H1 (cell line): ENCODE measurements around the gene WWP2. TPM values are rescaled to one million over a fixed set of nuclear protein-coding genes. Genes with fewer than 3 reads are reported as not detected.

ENCODE experiments used
- CTCF ChIA-PET: fragments of 300-600 bp; sonication (Branson Sonifier 250); formaldehyde crosslinking; loops from one replicate; lab custom pipeline; 2021; ENCODE audit not compliant: partially characterized antibody; lab: Charles Lee
- POLR2A ChIA-PET: fragments of 300-600 bp; sonication (Branson Sonifier 250); formaldehyde crosslinking; loops from one replicate; lab custom pipeline; 2021; ENCODE audit warnings: inconsistent platforms; ENCODE audit not compliant: partially characterized antibody; lab: Charles Lee
- DNase-seq, 2 experiments: peaks; one replicate each; pipeline versions ENCODE4 v3.0.0 to v3.0.0-alpha.2; 2010 to 2022; ENCODE audit warnings: low spot score in 2 of 2, low read depth in 1 of 2, mixed read lengths in 1 of 2
- FAIRE-seq: peaks from 2 replicates; lab custom pipeline; 2011; peaks lifted over from hg19 to GRCh38; lab: Jason Lieb, UNC
- H2AFZ ChIP-seq: 2 replicates; pipeline ENCODE4 v1.8.1; 2012; ENCODE audit warnings: low read length, inconsistent platforms
- H2AK5ac ChIP-seq: 2 replicates; pipeline ENCODE4 v1.6.1; 2013; ENCODE audit warnings: low read depth, low read length
- H2BK120ac ChIP-seq: replicated peaks from 2 replicates; pipeline ENCODE3; 2013; ENCODE audit warnings: low read depth, low read length, inconsistent platforms
- H2BK12ac ChIP-seq: 2 replicates; pipeline ENCODE4 v1.6.1; 2013; ENCODE audit warnings: low read depth, low read length
- H2BK15ac ChIP-seq: 2 replicates; pipeline ENCODE4 v1.6.1; 2013; ENCODE audit warnings: low read length
- H2BK20ac ChIP-seq: 2 replicates; pipeline ENCODE4 v1.6.1; 2013; ENCODE audit warnings: low read length
- H2BK5ac ChIP-seq: 2 replicates; pipeline ENCODE4 v1.6.1; 2013; ENCODE audit warnings: low read depth, low read length
- H3K14ac ChIP-seq: 2 replicates; pipeline ENCODE4 v1.6.1; 2013; ENCODE audit warnings: inconsistent platforms; ENCODE audit not compliant: insufficient read length
- H3K18ac ChIP-seq: 2 replicates; pipeline ENCODE4 v1.6.1; 2013; ENCODE audit warnings: low read length; ENCODE audit errors: extremely low read depth
- H3K23ac ChIP-seq: 2 replicates; pipeline ENCODE4 v1.6.1; 2013; ENCODE audit warnings: inconsistent platforms; ENCODE audit not compliant: insufficient read length
- H3K23me2 ChIP-seq: 2 replicates; pipeline ENCODE4 v1.6.1; 2013; ENCODE audit warnings: low read depth, low read length
- H3K27ac ChIP-seq: 2 replicates; pipeline ENCODE4 v1.6.1; 2011; ENCODE audit warnings: low read depth, low read length, inconsistent platforms
- H3K27me3 ChIP-seq, 4 experiments: replicated peaks in 1 of 4; 1 replicate in 1 of 4; 2 replicates in 3 of 4; pipeline versions ENCODE4 v1.6.1 to v1.8.1; 2011 to 2013; ENCODE audit warnings: low read length in 3 of 4, mild to moderate bottlenecking in 3 of 4, inconsistent platforms in 2 of 4, mixed read lengths in 2 of 4, moderate library complexity in 1 of 4; ENCODE audit not compliant: control insufficient read depth in 3 of 4, insufficient read depth in 3 of 4; ENCODE audit errors: extremely low read depth in 1 of 4
- H3K36me3 ChIP-seq, 4 experiments: 2 replicates each; pipeline versions ENCODE4 v1.6.1 to v1.8.1; 2011 to 2013; ENCODE audit warnings: mild to moderate bottlenecking in 4 of 4, low read length in 3 of 4, moderate library complexity in 2 of 4, control low read depth in 1 of 4, inconsistent platforms in 1 of 4; ENCODE audit not compliant: insufficient read depth in 4 of 4, control insufficient read depth in 2 of 4
- H3K4ac ChIP-seq: replicated peaks from 2 replicates; pipeline ENCODE3; 2013; ENCODE audit warnings: low read length, low read depth, mixed read lengths, inconsistent platforms; ENCODE audit not compliant: insufficient read length
- H3K4me1 ChIP-seq, 4 experiments: replicated peaks in 1 of 4; 1 replicate in 1 of 4; 2 replicates in 3 of 4; pipeline versions ENCODE4 v1.6.1 to v1.8.1; 2011 to 2013; ENCODE audit warnings: low read length in 3 of 4, inconsistent platforms in 2 of 4, mixed read lengths in 1 of 4; ENCODE audit not compliant: insufficient read depth in 4 of 4, control insufficient read depth in 3 of 4
- H3K4me2 ChIP-seq, 2 experiments: 2 replicates each; pipeline versions ENCODE4 v1.6.1 to v1.8.1; 2011 to 2013; ENCODE audit warnings: low read depth in 2 of 2, low read length in 2 of 2, control low read depth in 1 of 2, inconsistent platforms in 1 of 2, mild to moderate bottlenecking in 1 of 2; ENCODE audit not compliant: insufficient read depth in 1 of 2
- H3K4me3 ChIP-seq, 4 experiments: fragments of 200-600, 300-600 bp in 1 of 4; sonication (generic), shearing (Covaris generic), sonication (Bioruptor Twin) in 1 of 4; 2 replicates each; pipeline versions ENCODE4 v1.5.1 to v1.8.1; 2011 to 2016; ENCODE audit warnings: low read length in 4 of 4, low read depth in 3 of 4, control low read depth in 2 of 4, inconsistent platforms in 2 of 4, mild to moderate bottlenecking in 2 of 4, mixed read lengths in 1 of 4, moderate library complexity in 1 of 4; ENCODE audit not compliant: insufficient read depth in 2 of 4; ENCODE audit errors: extremely low read depth in 1 of 4
- H3K56ac ChIP-seq: replicated peaks from 2 replicates; pipeline ENCODE3; 2013; ENCODE audit warnings: low read depth, mild to moderate bottlenecking, mixed read lengths, low read length, inconsistent platforms; ENCODE audit not compliant: insufficient read length
- H3K79me1 ChIP-seq: 2 replicates; pipeline ENCODE4 v1.6.1; 2013; ENCODE audit warnings: low read depth, low read length, control low read depth
- H3K79me2 ChIP-seq, 2 experiments: 2 replicates each; pipeline versions ENCODE4 v1.6.1 to v1.8.1; 2012 to 2013; ENCODE audit warnings: low read length in 2 of 2, mild to moderate bottlenecking in 2 of 2, inconsistent platforms in 1 of 2; ENCODE audit not compliant: insufficient read depth in 2 of 2, control insufficient read depth in 1 of 2
- H3K9ac ChIP-seq, 4 experiments: replicated peaks in 1 of 4; 1 replicate in 1 of 4; 2 replicates in 3 of 4; pipeline versions ENCODE4 v1.6.1 to v1.8.1; 2011 to 2013; ENCODE audit warnings: low read depth in 3 of 4, low read length in 3 of 4, control low read depth in 2 of 4, mild to moderate bottlenecking in 2 of 4, moderate library complexity in 2 of 4, inconsistent platforms in 1 of 4; ENCODE audit errors: extremely low read depth in 1 of 4
- H3K9me3 ChIP-seq, 2 experiments: 2 replicates each; pipeline versions ENCODE4 v1.6.1 to v1.8.1; 2012 to 2013; ENCODE audit warnings: mild to moderate bottlenecking in 2 of 2, moderate library complexity in 2 of 2, control low read depth in 1 of 2, inconsistent platforms in 1 of 2, low read depth in 1 of 2, low read length in 1 of 2, mixed read lengths in 1 of 2; ENCODE audit not compliant: insufficient read depth in 2 of 2
- H4K20me1 ChIP-seq, 2 experiments: replicated peaks in 1 of 2; 2 replicates each; pipeline versions ENCODE3 to v1.8.1; 2011 to 2013; ENCODE audit warnings: inconsistent platforms in 2 of 2, low read length in 2 of 2, mild to moderate bottlenecking in 1 of 2; ENCODE audit not compliant: insufficient read depth in 2 of 2, control insufficient read depth in 1 of 2
- H4K5ac ChIP-seq: 2 replicates; pipeline ENCODE4 v1.6.1; 2013; ENCODE audit warnings: low read length, low read depth, mixed read lengths, inconsistent platforms; ENCODE audit not compliant: insufficient read length
- H4K8ac ChIP-seq: 2 replicates; pipeline ENCODE4 v1.8.0; 2013; ENCODE audit warnings: mild to moderate bottlenecking, moderate library complexity, low read length, inconsistent platforms; ENCODE audit not compliant: insufficient read depth; ENCODE audit errors: extremely low read depth
- H4K91ac ChIP-seq: replicated peaks from 2 replicates; pipeline ENCODE3; 2013; ENCODE audit warnings: low read length, mixed read lengths, inconsistent platforms; ENCODE audit not compliant: insufficient read length
- ATF2 ChIP-seq: IDR thresholded peaks from 2 replicates; pipeline ENCODE4 v1.6.1; 2012; ENCODE audit warnings: low read length, inconsistent platforms
- CTBP2 ChIP-seq: IDR thresholded peaks from 2 replicates; pipeline ENCODE4 v1.7.0; 2011; ENCODE audit warnings: borderline replicate concordance, mild to moderate bottlenecking, moderate library complexity, mixed read lengths, low read length; ENCODE audit not compliant: insufficient read depth, insufficient read length
- CTCF ChIP-seq, 3 experiments: IDR thresholded peaks; 1 replicate in 2 of 3; 2 replicates in 1 of 3; pipeline versions ENCODE4 v1.5.1 to v1.6.1; 2011; ENCODE audit warnings: low read length in 3 of 3, mild to moderate bottlenecking in 3 of 3, inconsistent platforms in 2 of 3, low read depth in 1 of 3, moderate library complexity in 1 of 3; ENCODE audit not compliant: insufficient read depth in 1 of 3; ENCODE audit errors: control extremely low read depth in 1 of 3
- POLR2A ChIP-seq, 2 experiments: IDR thresholded peaks; 1 replicate in 1 of 2; 2 replicates in 1 of 2; pipeline ENCODE4 v1.6.1; 2011; ENCODE audit warnings: low read depth in 2 of 2, low read length in 2 of 2, mild to moderate bottlenecking in 2 of 2; ENCODE audit errors: control extremely low read depth in 1 of 2
- RBBP5 ChIP-seq: IDR thresholded peaks from 2 replicates; pipeline ENCODE4 v1.7.1; 2012; ENCODE audit warnings: low read depth, mild to moderate bottlenecking, inconsistent platforms, low read length, moderate library complexity, borderline replicate concordance
- SIX5 ChIP-seq: IDR thresholded peaks from 2 replicates; pipeline ENCODE4 v1.6.1; 2011; ENCODE audit warnings: mild to moderate bottlenecking, low read depth, low read length
- SP2 ChIP-seq: IDR thresholded peaks from 2 replicates; pipeline ENCODE4 v1.6.1; 2012; ENCODE audit warnings: mild to moderate bottlenecking, low read length, inconsistent platforms
- WGBS, 2 experiments: shearing (Covaris generic) in 1 of 2; methylation state at CpG; one replicate each; pipeline versions ENCODE4 v1.1.6 to v1.1.7; 2013 to 2015; ENCODE audit warnings: low lambda C conversion rate in 2 of 2, mixed read lengths in 2 of 2, inconsistent platforms in 1 of 2, low coverage in 1 of 2, missing lambda C conversion rate in 1 of 2; ENCODE audit not compliant: insufficient replicate concordance in 2 of 2, insufficient coverage in 1 of 2, insufficient read length in 1 of 2; ENCODE audit errors: extremely low coverage in 1 of 2, missing lambda C conversion rate in 1 of 2; 5-methylcytosine and 5-hydroxymethylcytosine counted together
- polyA plus RNA-seq, 7 experiments: library from polyadenylated mRNA; depleted of rRNA in 3 of 7; stranded (reverse) in 5 of 7; unstranded in 2 of 7; fragments of >200 nt in 5 of 7; fragments of 200-250 nt in 2 of 7; gene quantifications; 1 replicate in 5 of 7; 2 replicates in 1 of 7; 4 replicates in 1 of 7; pipeline versions ENCODE4 v1.2.1 to v1.2.3, GENCODE V29; 2011 to 2013; ENCODE audit warnings: missing spikeins in 2 of 7, mixed read lengths in 2 of 7
- total RNA-seq: library from RNA; stranded (reverse); fragmentation: NEBNext Ultra II Directional; extraction: Animal tissue kit (Norgen Biotek cat#: 25700); gene quantifications from 2 replicates; pipeline ENCODE4 v1.2.1, GENCODE V29; 2021
- TF ChIP-seq, protein P1 (sequence below): IDR thresholded peaks from 2 replicates; pipeline ENCODE4 v1.6.1; 2011; ENCODE audit warnings: low read depth, mild to moderate bottlenecking, low read length; ENCODE audit not compliant: insufficient read depth

Gene WWP2
- total and polyA plus RNA-seq, 2 of the 8 experiments (the other 6 are each of a cell fraction or from before 2014, with no cell fraction given), result 14.1 to 42.2 TPM

DNA sequence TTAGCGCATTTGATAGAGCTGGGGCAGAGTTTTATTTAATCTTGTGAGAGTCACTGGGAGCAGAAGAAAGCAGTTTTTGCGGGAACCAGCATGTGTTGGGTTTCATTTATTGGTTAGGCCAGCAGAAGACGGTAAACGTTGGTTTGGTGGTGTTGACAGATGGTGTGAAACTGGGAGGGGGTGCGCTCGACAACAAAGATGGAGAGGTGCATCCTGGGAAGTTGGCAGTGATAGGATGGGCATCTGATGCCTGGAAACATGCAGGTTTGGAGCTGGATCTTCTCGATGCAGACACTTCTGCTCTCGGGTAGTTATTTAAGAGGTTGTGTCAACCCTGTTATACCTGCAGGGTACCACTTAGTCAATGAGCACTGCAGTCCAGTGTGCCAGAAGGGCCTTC is 164.1 kb downstream of the WWP2 start:
- H2BK20ac ChIP-seq, result no peak overlapping the region
- ChIA-PET POLR2A (interaction anchor here (0.6 kb wide), 1 partner anchor 572 kb away, joined by 3 read pairs; no protein-coding TSS in a partner anchor), CTCF (interaction anchor here (0.7 to 9.6 kb wide), 4 partner anchors 15 to 128 kb away, joined by 3 to 123 read pairs (median 40); no protein-coding TSS in a partner anchor)
- H3K36me3 ChIP-seq, result peaks cover 0 to 1% (median 0%) of the 10 kb centered on the region in 4 experiments; a peak in 1 of 8 replicates
- no peaks in the 10 kb centered on the region; the same call in 1 of the 2 replicates for H3K79me1 ChIP-seq
- no peaks in the 10 kb centered on the region for H4K20me1 ChIP-seq
- H3K27ac ChIP-seq, result no peak overlapping the region
- no peak overlapping the region for H3K18ac ChIP-seq
- H2AK5ac ChIP-seq, result no peak overlapping the region
- no peak overlapping the region for H3K4me3 ChIP-seq
- H4K5ac ChIP-seq, result no peak overlapping the region
- DNase-seq (no peak), FAIRE-seq (no peak)
- no peak overlapping the region for H2BK5ac ChIP-seq
- H3K23me2 ChIP-seq, result no peaks in the 10 kb centered on the region
- H3K4me2 ChIP-seq, result no peak overlapping the region
- H2BK120ac ChIP-seq, result no peak overlapping the region
- no peak overlapping the region for H4K8ac ChIP-seq
- no peak overlapping the region for H3K4ac ChIP-seq
- H3K9me3 ChIP-seq, result no peaks in the 10 kb centered on the region
- H3K23ac ChIP-seq, result no peak overlapping the region
- no peak overlapping the region for H3K56ac ChIP-seq
- no peaks in the 10 kb centered on the region for H3K27me3 ChIP-seq
- H2BK15ac ChIP-seq, result no peak overlapping the region
- H2AFZ ChIP-seq, result no peak overlapping the region
- H4K91ac ChIP-seq, result no peak overlapping the region
- peaks cover 0 to 6% (median 4%) of the 10 kb centered on the region in 4 experiments; a peak in 4 of 7 replicates for H3K4me1 ChIP-seq
- no peak overlapping the region for H3K9ac ChIP-seq
- no peak overlapping the region for H2BK12ac ChIP-seq
- 92% methylated on average over 8 of the region's 8 CpGs; no CpG with 5 or more reads in 1 of the 2 experiments for WGBS, 2 experiments
- H3K14ac ChIP-seq, result no peak overlapping the region
- no peaks in the 10 kb centered on the region for H3K79me2 ChIP-seq
- TF ChIP-seq SP2, result no peak
- TF ChIP-seq SIX5, result no peak
- no peak for TF ChIP-seq CTBP2
- TF ChIP-seq RBBP5, result no peak
- no peak for TF ChIP-seq CTCF (IDR thresholded peaks at IDR 0.05; ENCODE audit: control extremely low read depth in 1 of 3, insufficient read depth in 1 of 3, low read depth in 1 of 3, low read length in 3 of 3)
- TF ChIP-seq POLR2A (IDR thresholded peaks at IDR 0.05; ENCODE audit: control extremely low read depth in 1 of 2, low read depth in 2 of 2, low read length in 2 of 2), result no peak
- no peak for TF ChIP-seq ATF2
- TF ChIP-seq, protein P1, sequence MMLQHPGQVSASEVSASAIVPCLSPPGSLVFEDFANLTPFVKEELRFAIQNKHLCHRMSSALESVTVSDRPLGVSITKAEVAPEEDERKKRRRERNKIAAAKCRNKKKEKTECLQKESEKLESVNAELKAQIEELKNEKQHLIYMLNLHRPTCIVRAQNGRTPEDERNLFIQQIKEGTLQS, result no peak
